ENCODE measurements around the gene B9D1. TPM values are rescaled to one million over a fixed set of nuclear protein-coding genes. Genes with fewer than 3 reads are reported as not detected.

The B9D1 gene
- total RNA-seq, 1 experiment from 2014 or later: 31.9 TPM

GRCh38 chr17:19301274-19301951 is 61.1 kb downstream of the B9D1 start:
- no peak overlapping the region for H3K4me3 Mint-ChIP-seq
- DNase-seq (ENCODE audit: low spot score) (no peak), ATAC-seq (no peak)
- peak overlapping the region; percentile 34; the same call in 1 of the 2 replicates for H3K27ac Mint-ChIP-seq
- peaks cover 12% of the 10 kb centered on the region; the same call in 1 of the 2 replicates for H3K4me1 Mint-ChIP-seq
- no peaks in the 10 kb centered on the region for H3K9me3 Mint-ChIP-seq
- TF ChIP-seq, protein P1, sequence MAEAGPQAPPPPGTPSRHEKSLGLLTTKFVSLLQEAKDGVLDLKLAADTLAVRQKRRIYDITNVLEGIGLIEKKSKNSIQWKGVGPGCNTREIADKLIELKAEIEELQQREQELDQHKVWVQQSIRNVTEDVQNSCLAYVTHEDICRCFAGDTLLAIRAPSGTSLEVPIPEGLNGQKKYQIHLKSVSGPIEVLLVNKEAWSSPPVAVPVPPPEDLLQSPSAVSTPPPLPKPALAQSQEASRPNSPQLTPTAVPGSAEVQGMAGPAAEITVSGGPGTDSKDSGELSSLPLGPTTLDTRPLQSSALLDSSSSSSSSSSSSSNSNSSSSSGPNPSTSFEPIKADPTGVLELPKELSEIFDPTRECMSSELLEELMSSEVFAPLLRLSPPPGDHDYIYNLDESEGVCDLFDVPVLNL (CRISPR knock-in tag; IDR thresholded peaks at IDR 0.05; ENCODE audit: borderline replicate concordance, low read depth): no peak
- TF ChIP-seq PRDM15 (CRISPR knock-in tag; IDR thresholded peaks at IDR 0.05) (no peak), TEAD4 (CRISPR knock-in tag; IDR thresholded peaks at IDR 0.05) (no peak), HMGXB4 (CRISPR knock-in tag; IDR thresholded peaks at IDR 0.05) (no peak), FOXP1 (CRISPR knock-in tag; IDR thresholded peaks at IDR 0.05; ENCODE audit: borderline replicate concordance) (no peak), GABPB1 (CRISPR knock-in tag; IDR thresholded peaks at IDR 0.05) (no peak), MXD4 (CRISPR knock-in tag; IDR thresholded peaks at IDR 0.05; ENCODE audit: borderline replicate concordance) (no peak), NFATC4 (CRISPR knock-in tag; IDR thresholded peaks at IDR 0.05) (no peak), IRF2 (CRISPR knock-in tag; IDR thresholded peaks at IDR 0.05; ENCODE audit: borderline replicate concordance, low read depth) (no peak), NFE2L1 (CRISPR knock-in tag; IDR thresholded peaks at IDR 0.05) (no peak)
- TF ChIP-seq, protein P2, sequence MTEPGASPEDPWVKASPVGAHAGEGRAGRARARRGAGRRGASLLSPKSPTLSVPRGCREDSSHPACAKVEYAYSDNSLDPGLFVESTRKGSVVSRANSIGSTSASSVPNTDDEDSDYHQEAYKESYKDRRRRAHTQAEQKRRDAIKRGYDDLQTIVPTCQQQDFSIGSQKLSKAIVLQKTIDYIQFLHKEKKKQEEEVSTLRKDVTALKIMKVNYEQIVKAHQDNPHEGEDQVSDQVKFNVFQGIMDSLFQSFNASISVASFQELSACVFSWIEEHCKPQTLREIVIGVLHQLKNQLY (CRISPR knock-in tag; IDR thresholded peaks at IDR 0.05): no peak
- TF ChIP-seq, protein P3, sequence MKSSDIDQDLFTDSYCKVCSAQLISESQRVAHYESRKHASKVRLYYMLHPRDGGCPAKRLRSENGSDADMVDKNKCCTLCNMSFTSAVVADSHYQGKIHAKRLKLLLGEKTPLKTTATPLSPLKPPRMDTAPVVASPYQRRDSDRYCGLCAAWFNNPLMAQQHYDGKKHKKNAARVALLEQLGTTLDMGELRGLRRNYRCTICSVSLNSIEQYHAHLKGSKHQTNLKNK (CRISPR knock-in tag; IDR thresholded peaks at IDR 0.05): no peak
- H3K27me3 Mint-ChIP-seq (ENCODE audit: low read depth): no peaks in the 10 kb centered on the region; the same call in 1 of the 2 replicates
- no peaks in the 10 kb centered on the region; the same call in 1 of the 2 replicates for H3K36me3 Mint-ChIP-seq
- CTCF ChIA-PET: interaction anchor here (0.6 to 1.6 kb wide), 3 partner anchors 36 to 166 kb away, joined by 3 to 4 read pairs (median 3); no protein-coding TSS in a partner anchor
- POLR2A ChIA-PET: interaction anchor here (1.0 kb wide), 1 partner anchor 8 kb away, joined by 3 read pairs; no protein-coding TSS in a partner anchor

GRCh38 chr17:19299866-19300265 is 62.7 kb downstream of the B9D1 start:
- Mint-ChIP-seq H3K27me3 (ENCODE audit: low read depth) (no peaks in the 10 kb centered on the region; the same call in 1 of the 2 replicates), H3K9me3 (no peaks in the 10 kb centered on the region), H3K36me3 (no peaks in the 10 kb centered on the region), H3K27ac (no peak overlapping the region), H3K4me1 (peaks cover 12% of the 10 kb centered on the region; the same call in 1 of the 2 replicates), H3K4me3 (no peak overlapping the region)
- DNase-seq (ENCODE audit: low spot score) (no peak), ATAC-seq (no peak)
- POLR2A ChIA-PET: no interaction called here
- CTCF ChIA-PET: interaction anchor here (0.8 to 1.6 kb wide), 4 partner anchors 22 to 63 kb away, joined by 3 to 5 read pairs (median 3); partner anchors contain the start of gene B9D1
- TF ChIP-seq, protein P4, sequence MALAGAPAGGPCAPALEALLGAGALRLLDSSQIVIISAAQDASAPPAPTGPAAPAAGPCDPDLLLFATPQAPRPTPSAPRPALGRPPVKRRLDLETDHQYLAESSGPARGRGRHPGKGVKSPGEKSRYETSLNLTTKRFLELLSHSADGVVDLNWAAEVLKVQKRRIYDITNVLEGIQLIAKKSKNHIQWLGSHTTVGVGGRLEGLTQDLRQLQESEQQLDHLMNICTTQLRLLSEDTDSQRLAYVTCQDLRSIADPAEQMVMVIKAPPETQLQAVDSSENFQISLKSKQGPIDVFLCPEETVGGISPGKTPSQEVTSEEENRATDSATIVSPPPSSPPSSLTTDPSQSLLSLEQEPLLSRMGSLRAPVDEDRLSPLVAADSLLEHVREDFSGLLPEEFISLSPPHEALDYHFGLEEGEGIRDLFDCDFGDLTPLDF (CRISPR knock-in tag; IDR thresholded peaks at IDR 0.05): no peak
- TF ChIP-seq TEAD1 (CRISPR knock-in tag; IDR thresholded peaks at IDR 0.05) (no peak), ATF6 (CRISPR knock-in tag; IDR thresholded peaks at IDR 0.05) (no peak), NFE2L1 (CRISPR knock-in tag; IDR thresholded peaks at IDR 0.05) (no peak), JUN (CRISPR knock-in tag; IDR thresholded peaks at IDR 0.05) (no peak), MYBL2 (CRISPR knock-in tag; IDR thresholded peaks at IDR 0.05) (no peak), SMAD3 (CRISPR knock-in tag; IDR thresholded peaks at IDR 0.05; ENCODE audit: borderline replicate concordance) (no peak)
- TF ChIP-seq, protein P3 (CRISPR knock-in tag; IDR thresholded peaks at IDR 0.05): no peak
- TF ChIP-seq, protein P5, sequence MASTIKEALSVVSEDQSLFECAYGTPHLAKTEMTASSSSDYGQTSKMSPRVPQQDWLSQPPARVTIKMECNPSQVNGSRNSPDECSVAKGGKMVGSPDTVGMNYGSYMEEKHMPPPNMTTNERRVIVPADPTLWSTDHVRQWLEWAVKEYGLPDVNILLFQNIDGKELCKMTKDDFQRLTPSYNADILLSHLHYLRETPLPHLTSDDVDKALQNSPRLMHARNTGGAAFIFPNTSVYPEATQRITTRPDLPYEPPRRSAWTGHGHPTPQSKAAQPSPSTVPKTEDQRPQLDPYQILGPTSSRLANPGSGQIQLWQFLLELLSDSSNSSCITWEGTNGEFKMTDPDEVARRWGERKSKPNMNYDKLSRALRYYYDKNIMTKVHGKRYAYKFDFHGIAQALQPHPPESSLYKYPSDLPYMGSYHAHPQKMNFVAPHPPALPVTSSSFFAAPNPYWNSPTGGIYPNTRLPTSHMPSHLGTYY (CRISPR knock-in tag; IDR thresholded peaks at IDR 0.05): no peak
- TF ChIP-seq, protein P6, sequence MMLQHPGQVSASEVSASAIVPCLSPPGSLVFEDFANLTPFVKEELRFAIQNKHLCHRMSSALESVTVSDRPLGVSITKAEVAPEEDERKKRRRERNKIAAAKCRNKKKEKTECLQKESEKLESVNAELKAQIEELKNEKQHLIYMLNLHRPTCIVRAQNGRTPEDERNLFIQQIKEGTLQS (CRISPR knock-in tag; conservative IDR thresholded peaks at IDR 0.05): no peak

All from WTC11 (cell line).